SIG-M5 (cell line): ENCODE data around the gene PIK3R6.
"Not testable (repeated sequence)": the region's sequence is repeated elsewhere in the genome, so short reads cannot be mapped to it uniquely, and the experiment has no call there.

Experiments used
- DNase-seq: peaks from one replicate; lab custom pipeline; 2025; lab: John Stamatoyannopoulos, UW

Gene PIK3R6

GRCh38 chr17:8872705-8873435 is 5.4 kb upstream of the PIK3R6 start:
- no peak for DNase-seq

GRCh38 chr17:8872036-8872704 is 4.7 kb upstream of the PIK3R6 start:
- DNase-seq: no peak

GRCh38 chr17:8871081-8871581 is 3.7 kb upstream of the PIK3R6 start:
- no peak for DNase-seq

GRCh38 chr17:8870406-8871040 is 3.0 kb upstream of the PIK3R6 start:
- DNase-seq: no peak

- DNase-seq: no peak
These were observed 1.8 kb upstream of the PIK3R6 start for GRCh38 chr17:8869114-8869815.

- no peak for DNase-seq
These were observed 1.1 kb upstream of the PIK3R6 start for GRCh38 chr17:8868529-8868951.

- no peak for DNase-seq
These were observed 618 bp upstream of the PIK3R6 start for GRCh38 chr17:8868092-8868491.

GRCh38 chr17:8865811-8866210 is 1.7 kb downstream of the PIK3R6 start:
- no peak for DNase-seq

- DNase-seq: no peak
These were observed 2.1 kb downstream of the PIK3R6 start for GRCh38 chr17:8865385-8865784.

- no peak for DNase-seq
These were observed 5.0 kb downstream of the PIK3R6 start for GRCh38 chr17:8862213-8863056.

- no peak for DNase-seq
These were observed 5.8 kb downstream of the PIK3R6 start for GRCh38 chr17:8861495-8862181.

- no peak for DNase-seq
These were observed 7.6 kb downstream of the PIK3R6 start for GRCh38 chr17:8859804-8860430.

GRCh38 chr17:8859027-8859803 is 8.3 kb downstream of the PIK3R6 start:
- DNase-seq: no peak

- no peak for DNase-seq
These were observed 9.6 kb downstream of the PIK3R6 start for GRCh38 chr17:8857919-8858318.

- DNase-seq: no peak
These were observed 10.5 kb downstream of the PIK3R6 start for GRCh38 chr17:8856869-8857575.

- DNase-seq: not testable (repeated sequence)
These were observed 11.3 kb downstream of the PIK3R6 start for GRCh38 chr17:8856205-8856603.

- DNase-seq: no peak
These were observed 11.8 kb downstream of the PIK3R6 start for GRCh38 chr17:8855477-8856204.

- DNase-seq: no peak
These were observed 15.9 kb downstream of the PIK3R6 start for GRCh38 chr17:8851600-8851999.
